ENCODE data around the gene MTMR3.

Gene MTMR3

DNA sequence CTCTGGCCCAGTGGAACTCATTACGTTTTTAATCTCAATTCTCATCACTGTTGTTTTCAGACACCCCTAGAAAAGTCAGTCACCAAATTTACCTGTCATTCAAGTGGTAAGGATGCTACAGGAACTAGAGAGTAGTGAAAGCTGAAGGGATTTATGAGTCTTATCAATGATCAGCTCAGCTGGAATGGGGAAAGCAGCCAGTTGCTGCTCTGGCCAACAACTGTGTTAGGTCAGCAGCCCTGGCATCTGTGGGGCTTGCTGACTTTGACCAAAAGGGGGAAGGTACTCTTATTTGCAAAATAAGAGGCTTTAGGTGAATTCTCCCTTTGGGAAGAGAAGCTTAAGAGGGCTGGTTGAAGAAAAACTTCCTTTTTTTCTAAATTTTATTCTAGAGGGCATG, 121.1 kb downstream of the MTMR3 start:
- TF ChIP-seq, protein P1, sequence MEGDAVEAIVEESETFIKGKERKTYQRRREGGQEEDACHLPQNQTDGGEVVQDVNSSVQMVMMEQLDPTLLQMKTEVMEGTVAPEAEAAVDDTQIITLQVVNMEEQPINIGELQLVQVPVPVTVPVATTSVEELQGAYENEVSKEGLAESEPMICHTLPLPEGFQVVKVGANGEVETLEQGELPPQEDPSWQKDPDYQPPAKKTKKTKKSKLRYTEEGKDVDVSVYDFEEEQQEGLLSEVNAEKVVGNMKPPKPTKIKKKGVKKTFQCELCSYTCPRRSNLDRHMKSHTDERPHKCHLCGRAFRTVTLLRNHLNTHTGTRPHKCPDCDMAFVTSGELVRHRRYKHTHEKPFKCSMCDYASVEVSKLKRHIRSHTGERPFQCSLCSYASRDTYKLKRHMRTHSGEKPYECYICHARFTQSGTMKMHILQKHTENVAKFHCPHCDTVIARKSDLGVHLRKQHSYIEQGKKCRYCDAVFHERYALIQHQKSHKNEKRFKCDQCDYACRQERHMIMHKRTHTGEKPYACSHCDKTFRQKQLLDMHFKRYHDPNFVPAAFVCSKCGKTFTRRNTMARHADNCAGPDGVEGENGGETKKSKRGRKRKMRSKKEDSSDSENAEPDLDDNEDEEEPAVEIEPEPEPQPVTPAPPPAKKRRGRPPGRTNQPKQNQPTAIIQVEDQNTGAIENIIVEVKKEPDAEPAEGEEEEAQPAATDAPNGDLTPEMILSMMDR (IDR thresholded peaks at IDR 0.05; ENCODE audit: low read depth, low read length, poor library complexity, severe bottlenecking), result no peak
- no peak for TF ChIP-seq EZH2phosphoT487 (IDR thresholded peaks at IDR 0.05; ENCODE audit: borderline replicate concordance, low read length)
- H3K9me3 ChIP-seq (ENCODE audit: control insufficient read depth, insufficient read depth, low read length), result no peaks in the 10 kb centered on the region
- H3K9me2 ChIP-seq (replicated peaks; ENCODE audit: control insufficient read depth, low read length), result no peaks in the 10 kb centered on the region
- H3K4me1 ChIP-seq (ENCODE audit: control insufficient read depth, low read length), result no peaks in the 10 kb centered on the region
- H3K36me3 ChIP-seq (ENCODE audit: control insufficient read depth, low read length), result peaks cover 6% of the 10 kb centered on the region; the same call in 1 of the 2 replicates
- no peaks in the 10 kb centered on the region for H3K27me3 ChIP-seq (ENCODE audit: control insufficient read depth, low read length)
- H4K20me1 ChIP-seq (ENCODE audit: control insufficient read depth, insufficient read depth, low read depth, low read length), result no peaks in the 10 kb centered on the region
- H3K79me2 ChIP-seq (ENCODE audit: control insufficient read depth, low read length), result no peaks in the 10 kb centered on the region
- H3F3A ChIP-seq (ENCODE audit: control insufficient read depth, insufficient read depth), result 0 out of 2 replicates have a peak, but pooled peaks cover 3% of the 10 kb centered on the region
- H3K4me2 ChIP-seq (ENCODE audit: low read length), result no peak overlapping the region
- H3K4me3 ChIP-seq (ENCODE audit: low read length), result no peak overlapping the region
- H3K27ac ChIP-seq (ENCODE audit: low read depth, low read length), result no peak overlapping the region

DNA sequence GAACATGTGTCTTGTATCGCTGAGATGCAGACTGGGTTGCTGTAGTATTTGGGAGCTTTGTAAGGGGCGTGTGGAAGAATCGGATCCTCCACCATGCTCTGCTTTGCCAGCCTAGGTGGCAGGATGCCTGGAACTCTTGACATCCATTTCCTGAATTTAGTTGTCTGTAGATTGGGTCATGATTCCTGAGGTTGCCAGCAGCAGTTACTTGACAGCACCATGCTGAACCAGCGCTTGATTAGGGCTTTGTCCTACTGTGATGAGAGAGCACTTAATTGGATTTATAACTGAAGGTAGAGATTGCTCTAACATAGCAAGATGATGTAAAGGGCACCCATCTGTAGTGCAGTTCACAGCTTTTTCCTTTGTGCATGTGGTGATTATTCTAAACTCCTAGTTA, 121.7 kb downstream of the MTMR3 start:
- no peak overlapping the region for H3K4me3 ChIP-seq (ENCODE audit: low read length)
- H3K4me2 ChIP-seq (ENCODE audit: low read length), result no peak overlapping the region
- H3K9me3 ChIP-seq (ENCODE audit: control insufficient read depth, insufficient read depth, low read length), result no peaks in the 10 kb centered on the region
- H3K36me3 ChIP-seq (ENCODE audit: control insufficient read depth, low read length), result peaks cover 6% of the 10 kb centered on the region; the same call in 1 of the 2 replicates
- H3F3A ChIP-seq (ENCODE audit: control insufficient read depth, insufficient read depth), result 0 out of 2 replicates have a peak, but pooled peaks cover 3% of the 10 kb centered on the region
- H4K20me1 ChIP-seq (ENCODE audit: control insufficient read depth, insufficient read depth, low read depth, low read length), result no peaks in the 10 kb centered on the region
- no peaks in the 10 kb centered on the region for H3K79me2 ChIP-seq (ENCODE audit: control insufficient read depth, low read length)
- H3K27me3 ChIP-seq (ENCODE audit: control insufficient read depth, low read length), result no peaks in the 10 kb centered on the region
- TF ChIP-seq, protein P1 (IDR thresholded peaks at IDR 0.05; ENCODE audit: low read depth, low read length, poor library complexity, severe bottlenecking), result no peak
- TF ChIP-seq EZH2phosphoT487 (IDR thresholded peaks at IDR 0.05; ENCODE audit: borderline replicate concordance, low read length), result no peak
- H3K9me2 ChIP-seq (replicated peaks; ENCODE audit: control insufficient read depth, low read length), result no peaks in the 10 kb centered on the region
- H3K4me1 ChIP-seq (ENCODE audit: control insufficient read depth, low read length), result no peaks in the 10 kb centered on the region
- no peak overlapping the region for H3K27ac ChIP-seq (ENCODE audit: low read depth, low read length)

DNA sequence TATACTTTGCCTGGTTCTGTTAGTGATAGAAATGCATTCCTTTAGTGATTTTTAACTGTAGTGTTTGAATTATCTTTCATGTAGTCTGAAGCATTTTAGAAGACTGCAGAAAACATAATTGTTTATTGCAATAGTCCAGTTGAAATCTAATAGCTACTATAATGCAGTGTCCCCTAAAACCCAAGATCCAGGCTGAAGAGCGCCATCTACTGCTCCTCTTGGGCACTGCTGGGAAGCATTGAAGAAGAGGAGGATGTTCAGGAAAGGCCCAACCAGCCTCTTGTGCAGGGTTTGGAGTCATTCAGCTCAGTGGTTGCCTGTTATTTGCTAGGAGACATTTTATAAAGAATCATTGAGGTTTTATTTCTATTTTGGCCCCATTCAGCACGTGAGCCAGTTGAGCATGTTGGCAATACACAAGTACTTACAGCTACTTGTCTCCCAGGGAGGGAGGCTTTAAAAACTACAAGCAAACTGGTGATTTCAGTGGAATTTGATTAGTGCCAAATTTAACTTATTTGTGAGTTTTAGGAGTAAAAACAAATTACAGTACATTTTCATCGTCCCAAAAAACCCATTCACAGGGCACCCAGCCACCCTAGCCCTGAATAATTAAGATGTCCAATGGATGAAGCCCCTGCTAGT, 122.4 kb downstream of the MTMR3 start:
- Histone ChIP-seq H3K4me2 (ENCODE audit: low read length) (no peak overlapping the region), H3K4me3 (ENCODE audit: low read length) (no peak overlapping the region), H3K4me1 (ENCODE audit: control insufficient read depth, low read length) (no peaks in the 10 kb centered on the region), H3K79me2 (ENCODE audit: control insufficient read depth, low read length) (no peaks in the 10 kb centered on the region), H4K20me1 (ENCODE audit: control insufficient read depth, insufficient read depth, low read depth, low read length) (no peaks in the 10 kb centered on the region), H3F3A (ENCODE audit: control insufficient read depth, insufficient read depth) (0 out of 2 replicates have a peak, but pooled peaks cover 3% of the 10 kb centered on the region), H3K9me2 (replicated peaks; ENCODE audit: control insufficient read depth, low read length) (no peaks in the 10 kb centered on the region), H3K27ac (ENCODE audit: low read depth, low read length) (no peak overlapping the region), H3K9me3 (ENCODE audit: control insufficient read depth, insufficient read depth, low read length) (no peaks in the 10 kb centered on the region), H3K27me3 (ENCODE audit: control insufficient read depth, low read length) (no peaks in the 10 kb centered on the region), H3K36me3 (ENCODE audit: control insufficient read depth, low read length) (peaks cover 6% of the 10 kb centered on the region; the same call in 1 of the 2 replicates)
- TF ChIP-seq, protein P1 (IDR thresholded peaks at IDR 0.05; ENCODE audit: low read depth, low read length, poor library complexity, severe bottlenecking), result peak; percentile 98
- TF ChIP-seq EZH2phosphoT487 (IDR thresholded peaks at IDR 0.05; ENCODE audit: borderline replicate concordance, low read length), result no peak

Data from DOHH2 (cell line).